Stimulated activated CD8-positive, alpha-beta memory T cell treated with anti-CD3 and anti-CD28 coated beads, Interleukin-7, amount 100 ng/mL, for 24 hours (primary cell): ENCODE measurements around the gene TMIE.
"Not testable (repeated sequence)": the region's sequence is repeated elsewhere in the genome, so short reads cannot be mapped to it uniquely, and the experiment has no call there.

Experiments used
- DNase-seq: peaks from one replicate; pipeline ENCODE4 v3.0.0-alpha.2; 2020; ENCODE audit warnings: low read depth

The TMIE gene

DNA sequence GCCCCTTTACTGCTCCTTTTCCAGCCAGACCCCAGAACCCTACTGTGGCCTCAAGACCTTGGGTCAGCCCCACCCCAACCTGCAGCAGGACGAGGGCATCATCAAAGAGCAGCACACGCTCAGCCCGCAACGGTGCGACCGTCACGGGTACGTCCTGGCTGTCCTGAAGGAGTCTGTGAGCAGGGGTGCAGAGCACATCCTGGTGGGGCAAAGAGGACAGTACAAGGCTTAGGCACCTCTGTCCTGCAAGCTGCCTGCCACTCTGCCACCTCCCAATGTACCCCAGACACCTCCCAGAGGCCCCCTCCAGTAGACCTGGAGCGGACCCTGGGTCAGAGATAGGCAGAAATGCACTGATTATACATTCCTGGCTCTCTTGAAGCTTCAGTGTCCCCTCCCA, 15.7 kb upstream of the TMIE start:
- DNase-seq = no peak

DNA sequence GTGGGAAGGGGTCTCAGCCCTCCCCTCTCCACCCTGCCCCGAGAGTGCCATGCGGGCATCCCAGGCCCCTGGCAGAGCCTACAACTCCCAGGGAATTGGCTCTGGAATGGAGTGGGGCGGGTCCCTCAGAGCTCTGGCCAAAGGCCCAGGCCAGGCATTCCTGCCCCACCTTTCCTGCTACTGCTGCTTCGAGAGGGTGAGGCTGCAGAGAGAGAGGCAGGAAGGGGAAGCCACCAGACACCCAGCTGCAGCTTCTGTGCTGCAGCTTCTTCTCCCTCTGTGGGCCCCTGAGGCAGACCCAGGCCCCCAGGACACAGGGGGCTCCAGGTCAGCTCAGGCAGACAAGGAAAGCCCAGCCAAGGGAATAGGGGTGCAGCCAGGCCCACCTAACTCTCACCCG, 10.4 kb upstream of the TMIE start:
- no peak for DNase-seq

DNA sequence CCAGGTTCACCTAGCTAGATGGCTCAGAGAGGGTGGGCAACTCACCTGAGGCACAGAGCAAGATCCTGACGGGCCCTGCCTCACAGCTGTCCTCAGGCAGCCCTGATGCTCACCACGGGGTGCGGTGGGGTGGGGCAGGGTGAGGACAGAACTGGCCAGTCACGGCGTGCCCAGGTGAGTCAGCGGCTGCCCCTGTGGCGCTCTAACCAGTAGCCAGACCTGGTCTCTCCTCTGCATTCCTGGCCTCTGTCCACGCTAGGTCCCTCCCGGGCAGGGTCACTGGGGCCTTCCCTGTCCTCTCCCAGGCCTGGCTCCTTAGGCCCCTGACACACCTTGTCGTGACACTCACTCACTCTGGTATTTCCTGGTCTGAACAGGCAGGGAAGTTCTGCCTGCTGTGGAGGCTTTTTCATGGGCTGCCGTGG, 8.6 kb upstream of the TMIE start:
- DNase-seq = no peak

- DNase-seq = no peak
Measured at GRCh38 chr3:46693038-46693891, 7.9 kb upstream of the TMIE start, which contains the start of gene ALS2CL. ALS2CL (minus strand) TSS chr3:46693679; CDS start chr3:46689440, 4,239 bp downstream.

DNA sequence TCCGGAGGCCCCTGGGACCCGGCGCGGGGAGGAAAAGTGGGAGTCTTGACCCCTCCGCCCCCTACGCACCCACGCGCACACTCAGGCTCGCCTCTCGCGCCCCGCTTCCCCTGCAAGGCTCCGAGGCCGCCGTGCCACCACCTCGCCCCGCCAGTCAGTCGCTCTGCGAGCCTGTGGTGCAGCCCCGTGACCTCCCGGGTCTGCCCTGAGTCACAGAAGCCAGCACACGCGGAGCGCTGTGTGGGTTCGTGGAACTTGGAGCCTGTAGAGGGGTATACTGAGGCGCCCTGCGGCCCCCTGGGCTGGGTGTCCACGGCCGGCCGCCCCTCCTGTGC, 7.3 kb upstream of the TMIE start:
- no peak for DNase-seq

DNA sequence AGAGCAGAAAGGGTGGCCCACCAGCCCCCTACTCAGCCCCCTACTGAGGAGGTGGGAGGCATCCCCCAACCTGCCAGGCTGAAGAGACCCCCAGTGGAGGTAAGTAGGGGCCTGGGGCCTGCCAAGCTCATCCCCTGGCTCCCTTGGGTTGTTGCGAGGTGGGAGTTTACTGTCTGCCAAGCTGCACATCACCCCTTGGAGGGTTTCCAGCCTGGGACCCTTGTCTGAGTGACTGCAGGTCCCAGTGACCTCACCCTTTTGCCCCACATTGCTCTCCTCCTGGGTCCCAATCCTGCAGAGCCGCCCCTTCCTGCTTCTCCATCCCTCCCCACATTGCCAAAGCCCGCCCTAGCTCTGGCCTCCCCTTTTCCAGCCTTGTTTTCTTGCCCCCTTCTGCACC, 6.7 kb upstream of the TMIE start:
- DNase-seq = no peak

DNA sequence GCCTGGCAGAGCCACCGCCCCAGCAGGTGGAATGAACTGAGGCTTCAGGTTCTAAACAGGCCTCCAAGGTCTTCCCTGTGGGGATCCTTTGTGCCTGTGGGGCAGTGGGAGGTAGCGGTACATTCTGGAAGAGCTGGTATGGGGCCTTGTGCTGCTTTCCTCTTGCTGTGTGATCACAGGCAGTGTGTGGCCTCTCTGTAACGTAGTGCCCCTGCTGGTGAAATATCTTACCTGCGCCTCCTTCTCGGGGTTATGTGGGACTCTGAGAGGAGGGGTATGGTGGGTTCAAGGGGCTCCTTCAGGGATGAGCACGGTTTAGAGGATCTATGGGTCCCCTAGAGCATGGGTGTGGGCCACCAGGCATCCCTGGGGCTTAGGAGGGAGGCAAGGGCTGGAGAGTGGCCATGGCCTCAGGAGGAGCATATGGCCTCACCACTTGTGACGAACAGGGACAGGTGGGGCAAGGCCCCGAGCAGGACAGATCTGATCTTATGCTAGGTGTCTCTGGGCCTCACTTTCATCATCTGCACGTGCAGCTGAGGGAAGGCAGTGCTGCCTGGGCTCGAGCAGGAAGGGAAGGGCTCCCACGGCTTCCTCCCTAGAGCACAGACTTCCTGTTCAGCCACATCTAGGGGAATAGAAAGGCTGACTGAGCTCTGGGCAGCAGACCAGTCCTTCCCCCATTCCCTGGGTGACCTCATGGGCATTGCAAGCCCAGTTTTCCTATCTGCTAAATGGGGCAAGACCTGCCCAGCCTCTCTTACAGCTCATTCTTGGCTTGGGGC, 5.8 kb upstream of the TMIE start:
- DNase-seq = no peak

GRCh38 chr3:46695962-46696894, 5.0 kb upstream of the TMIE start:
- no peak for DNase-seq

GRCh38 chr3:46699676-46700523, 1.3 kb upstream of the TMIE start:
- DNase-seq = no peak

- DNase-seq = no peak
Measured at GRCh38 chr3:46700772-46701171, 420 bp upstream of the TMIE start.

- no peak for DNase-seq
Measured at GRCh38 chr3:46702246-46703012, 1.2 kb downstream of the TMIE start.

DNA sequence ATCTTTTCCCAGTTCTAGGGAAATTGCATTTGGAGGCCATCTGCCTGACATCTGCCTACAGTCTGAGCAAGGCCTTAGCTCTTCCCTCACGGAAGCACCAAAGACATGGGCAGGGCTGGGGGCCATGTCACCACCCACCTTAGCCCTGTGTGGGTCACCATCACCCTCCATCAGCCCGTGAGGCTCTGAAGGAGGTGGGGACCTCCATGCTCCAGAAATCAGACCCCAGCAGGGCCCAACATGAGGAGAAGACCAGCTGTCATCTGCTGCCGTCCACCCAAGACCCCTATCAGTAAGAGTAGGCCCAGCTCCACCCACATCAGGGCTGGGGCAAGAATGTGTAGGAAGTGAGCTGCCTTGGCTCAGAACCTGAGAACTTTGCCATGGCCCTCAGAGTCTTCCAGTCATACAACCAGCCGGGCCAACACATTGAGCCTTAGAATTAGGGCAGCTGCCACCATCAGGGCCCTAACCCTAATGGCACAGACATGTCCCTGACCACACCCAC, 1.9 kb downstream of the TMIE start:
- no peak for DNase-seq

DNA sequence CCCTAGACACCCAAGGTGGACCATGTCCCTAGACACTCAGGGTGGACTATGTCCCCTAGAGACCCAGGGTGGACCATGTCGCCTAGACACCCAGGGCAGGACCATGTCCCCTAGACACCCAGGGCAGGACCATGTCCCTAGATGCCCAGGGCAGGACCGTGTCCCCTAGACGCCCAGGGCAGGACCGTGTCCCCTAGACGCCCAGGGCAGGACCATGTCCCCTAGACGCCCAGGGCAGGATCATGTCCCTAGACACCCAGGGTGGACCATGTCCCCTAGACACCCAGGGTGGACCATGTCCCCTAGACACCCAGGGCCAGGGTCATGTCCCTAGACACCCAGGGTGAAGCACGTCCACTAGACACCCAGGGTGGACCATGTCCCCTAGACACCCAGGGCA, 3.2 kb downstream of the TMIE start:
- not testable (repeated sequence) for DNase-seq

DNA sequence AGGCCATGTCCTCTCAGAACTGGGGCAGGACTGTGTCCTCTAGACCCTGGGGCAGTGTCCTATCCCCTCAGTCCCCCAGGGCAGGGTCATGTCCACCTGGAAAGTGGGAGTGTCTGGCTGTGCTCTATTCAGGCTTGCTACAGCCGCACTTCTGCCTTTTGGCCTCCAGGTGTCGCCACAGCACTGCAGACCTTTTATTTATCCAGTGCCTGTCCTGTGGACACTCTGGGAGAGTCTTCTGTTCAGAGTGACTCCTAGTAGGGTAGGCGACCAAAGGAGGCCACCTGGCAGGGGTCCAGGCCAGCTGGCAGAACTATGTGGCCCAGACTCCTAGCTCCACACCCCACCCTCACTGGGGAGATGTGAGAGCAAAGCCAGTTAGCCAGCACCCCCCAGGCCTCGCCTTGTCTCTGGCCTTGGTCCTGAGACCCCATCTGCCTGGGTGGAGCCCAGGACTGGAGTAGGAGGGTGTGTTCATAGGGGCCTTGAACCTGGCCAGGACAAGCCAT, 3.9 kb downstream of the TMIE start:
- DNase-seq = peak; percentile 36

GRCh38 chr3:46705751-46706552, 4.8 kb downstream of the TMIE start:
- DNase-seq = no peak

- DNase-seq = no peak
Measured at GRCh38 chr3:46706771-46707582, 5.8 kb downstream of the TMIE start.

DNA sequence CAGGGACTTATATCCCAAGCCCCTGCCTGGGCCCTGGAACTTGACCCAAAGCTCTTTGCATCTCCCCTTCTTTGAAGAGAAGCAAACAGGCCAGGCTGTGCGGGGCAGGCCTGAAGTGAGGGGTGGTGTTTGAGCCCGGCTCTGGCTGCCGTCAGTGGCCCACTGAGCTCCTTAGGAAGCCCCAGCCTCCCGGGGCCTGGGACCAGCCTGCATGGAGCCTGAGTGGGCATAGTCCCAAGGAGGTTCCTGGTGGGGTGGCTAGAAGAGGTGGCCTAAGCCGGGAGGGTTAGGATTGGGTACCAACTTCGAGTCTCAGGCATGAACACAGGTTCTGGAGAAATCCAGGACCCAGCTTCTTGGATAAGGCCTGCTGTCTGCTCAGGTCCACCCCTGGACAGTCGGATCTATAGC, 6.4 kb downstream of the TMIE start:
- no peak for DNase-seq

GRCh38 chr3:46708401-46709156, 7.4 kb downstream of the TMIE start:
- no peak for DNase-seq
